Measurements from ENCODE around the gene CHD2.

Gene CHD2

DNA sequence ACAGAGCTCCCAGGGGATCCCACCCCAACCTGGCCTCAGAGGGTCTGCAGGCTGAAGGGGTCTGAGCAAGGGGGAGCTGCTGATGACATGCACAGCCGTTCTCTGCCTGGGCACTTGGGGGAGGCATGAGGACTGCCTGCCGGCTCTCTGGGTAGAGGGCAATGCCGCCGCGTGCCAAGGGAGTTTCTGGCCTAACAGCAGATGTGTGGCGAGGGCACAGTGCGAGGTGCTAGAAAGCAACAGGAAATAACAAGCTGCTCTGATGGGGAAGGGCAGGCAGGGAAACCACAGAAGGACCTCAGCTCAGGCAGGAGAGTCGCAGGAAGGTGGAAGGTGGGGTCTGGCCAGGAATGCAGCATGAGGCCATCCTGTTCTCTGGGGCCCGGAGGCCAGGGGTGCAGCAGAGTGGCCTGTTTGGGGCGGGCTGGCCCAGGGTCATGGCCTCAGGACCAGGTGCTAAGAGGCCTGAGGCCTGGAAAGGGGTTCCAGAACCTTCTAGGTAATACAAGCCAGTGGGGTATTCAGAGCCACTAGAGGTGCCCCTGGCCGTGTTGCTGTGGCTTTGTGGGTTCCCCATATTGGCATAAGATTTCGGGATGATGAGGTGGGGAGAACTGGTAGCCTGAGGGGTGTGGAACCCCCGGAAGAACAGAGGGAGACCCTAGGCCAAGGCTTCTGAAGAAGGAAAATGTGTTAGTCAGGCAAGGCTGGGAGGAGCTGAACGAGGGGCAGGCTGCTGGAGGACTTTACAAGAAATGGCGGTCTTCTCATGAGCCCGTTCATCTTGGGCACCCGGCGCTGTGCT lies 147.7 kb downstream of the CHD2 start:
- H3K4me1 ChIP-seq (ENCODE audit: control insufficient read depth, insufficient read depth, low read length), result no peaks in the 10 kb centered on the region
- no peak overlapping the region for H3K4me3 ChIP-seq (ENCODE audit: low read length)
- no CpG with 5 or more reads among the region's 18 CpGs for WGBS (ENCODE audit: insufficient coverage, insufficient read length)
- no peaks in the 10 kb centered on the region for H3K9me3 ChIP-seq (ENCODE audit: control insufficient read depth, insufficient read depth, low read length)
- H3K36me3 ChIP-seq (ENCODE audit: control insufficient read depth, insufficient read depth, low read length), result peaks cover 52% of the 10 kb centered on the region
- H3K27ac ChIP-seq (ENCODE audit: low read length), result no peak overlapping the region
- no peak for DNase-seq (ENCODE audit: low read depth, low spot score)
- H3K27me3 ChIP-seq (ENCODE audit: control insufficient read depth, insufficient read depth, low read length), result no peaks in the 10 kb centered on the region

DNA sequence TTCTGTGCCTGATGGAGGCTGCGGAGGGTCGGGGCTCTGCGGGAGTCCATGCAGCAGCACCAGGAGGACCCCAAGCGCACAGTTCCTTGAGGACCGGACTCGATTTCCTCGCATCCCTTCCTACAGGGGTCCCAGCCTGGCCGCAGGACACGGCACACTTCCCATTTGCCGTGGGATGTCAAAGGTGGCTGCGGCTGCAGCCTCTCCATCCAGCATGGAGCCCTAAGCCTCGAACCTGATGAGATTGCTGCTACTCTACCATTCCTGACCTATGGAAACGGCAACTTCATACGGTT lies 148.2 kb downstream of the CHD2 start:
- H3K36me3 ChIP-seq (ENCODE audit: control insufficient read depth, insufficient read depth, low read length), result peaks cover 54% of the 10 kb centered on the region
- no peak for DNase-seq (ENCODE audit: low read depth, low spot score)
- no peaks in the 10 kb centered on the region for H3K27me3 ChIP-seq (ENCODE audit: control insufficient read depth, insufficient read depth, low read length)
- no peaks in the 10 kb centered on the region for H3K4me1 ChIP-seq (ENCODE audit: control insufficient read depth, insufficient read depth, low read length)
- no peak overlapping the region for H3K4me3 ChIP-seq (ENCODE audit: low read length)
- WGBS (ENCODE audit: insufficient coverage, insufficient read length), result no CpG with 5 or more reads among the region's 14 CpGs
- H3K27ac ChIP-seq (ENCODE audit: low read length), result no peak overlapping the region
- H3K9me3 ChIP-seq (ENCODE audit: control insufficient read depth, insufficient read depth, low read length), result no peaks in the 10 kb centered on the region

DNA sequence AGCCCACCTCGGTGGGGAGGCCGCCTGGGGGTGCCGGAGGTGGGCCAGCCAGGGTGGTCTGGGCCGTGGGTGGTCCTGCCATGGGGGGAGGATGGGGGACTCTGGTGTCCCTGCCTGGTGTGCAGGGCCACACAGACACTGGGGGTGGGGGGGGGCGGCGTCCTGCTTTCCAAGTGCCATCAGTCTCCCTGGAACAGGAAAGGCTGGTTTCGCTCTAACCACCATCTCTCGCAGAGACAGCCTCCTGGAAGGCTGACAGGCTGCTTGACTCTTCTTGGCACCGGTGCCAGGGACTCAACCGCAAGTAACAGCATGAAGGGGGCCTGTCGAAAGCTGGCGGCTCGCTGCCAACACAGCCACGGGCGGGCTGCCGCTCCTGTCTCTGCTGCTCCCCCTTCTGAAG lies 148.6 kb downstream of the CHD2 start:
- no peak for DNase-seq (ENCODE audit: low read depth, low spot score)
- H3K4me3 ChIP-seq (ENCODE audit: low read length), result no peak overlapping the region
- H3K27ac ChIP-seq (ENCODE audit: low read length), result no peak overlapping the region
- WGBS (ENCODE audit: insufficient coverage, insufficient read length), result no CpG with 5 or more reads among the region's 16 CpGs
- no peaks in the 10 kb centered on the region for H3K9me3 ChIP-seq (ENCODE audit: control insufficient read depth, insufficient read depth, low read length)
- no peaks in the 10 kb centered on the region for H3K4me1 ChIP-seq (ENCODE audit: control insufficient read depth, insufficient read depth, low read length)
- H3K27me3 ChIP-seq (ENCODE audit: control insufficient read depth, insufficient read depth, low read length), result no peaks in the 10 kb centered on the region
- H3K36me3 ChIP-seq (ENCODE audit: control insufficient read depth, insufficient read depth, low read length), result peaks cover 54% of the 10 kb centered on the region

- H3K27ac ChIP-seq (ENCODE audit: low read length), result no peak overlapping the region
- H3K36me3 ChIP-seq (ENCODE audit: control insufficient read depth, insufficient read depth, low read length), result peaks cover 53% of the 10 kb centered on the region
- H3K9me3 ChIP-seq (ENCODE audit: control insufficient read depth, insufficient read depth, low read length), result no peaks in the 10 kb centered on the region
- no peak overlapping the region for H3K4me3 ChIP-seq (ENCODE audit: low read length)
- no CpG with 5 or more reads among the region's 8 CpGs for WGBS (ENCODE audit: insufficient coverage, insufficient read length)
- no peak for DNase-seq (ENCODE audit: low read depth, low spot score)
- no peaks in the 10 kb centered on the region for H3K27me3 ChIP-seq (ENCODE audit: control insufficient read depth, insufficient read depth, low read length)
- H3K4me1 ChIP-seq (ENCODE audit: control insufficient read depth, insufficient read depth, low read length), result no peaks in the 10 kb centered on the region
These were observed 149.1 kb downstream of the CHD2 start for GRCh38 chr15:93049233-93049632.

- Histone ChIP-seq H3K27me3 (ENCODE audit: control insufficient read depth, insufficient read depth, low read length) (no peaks in the 10 kb centered on the region), H3K9me3 (ENCODE audit: control insufficient read depth, insufficient read depth, low read length) (no peaks in the 10 kb centered on the region), H3K4me3 (ENCODE audit: low read length) (no peak overlapping the region), H3K4me1 (ENCODE audit: control insufficient read depth, insufficient read depth, low read length) (no peaks in the 10 kb centered on the region), H3K36me3 (ENCODE audit: control insufficient read depth, insufficient read depth, low read length) (peaks cover 51% of the 10 kb centered on the region), H3K27ac (ENCODE audit: low read length) (no peak overlapping the region)
- no CpG with 5 or more reads among the region's 15 CpGs for WGBS (ENCODE audit: insufficient coverage, insufficient read length)
- DNase-seq (ENCODE audit: low read depth, low spot score), result no peak
These were observed 149.9 kb downstream of the CHD2 start for GRCh38 chr15:93049914-93050578.

DNA sequence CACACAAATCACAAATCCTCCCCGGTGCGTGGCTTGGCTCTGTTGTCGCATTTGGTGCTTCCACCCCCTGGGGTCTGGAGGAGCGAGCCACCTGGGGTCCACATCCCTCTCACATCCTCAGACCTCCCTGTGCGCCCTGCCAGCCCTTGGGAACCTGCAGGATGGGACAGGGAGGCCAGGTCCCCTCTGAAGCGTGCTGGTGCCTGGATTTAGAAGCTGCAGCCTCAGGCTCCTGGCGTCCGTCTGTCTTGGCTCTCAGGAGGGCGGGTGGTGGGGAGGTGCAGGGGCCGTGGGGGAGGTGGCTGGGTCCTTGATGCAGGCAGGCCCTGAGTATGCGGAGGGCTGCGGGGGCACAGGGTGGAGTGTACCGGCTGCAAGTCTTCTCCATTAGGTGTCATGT lies 150.5 kb downstream of the CHD2 start:
- no CpG with 5 or more reads among the region's 13 CpGs for WGBS (ENCODE audit: insufficient coverage, insufficient read length)
- H3K36me3 ChIP-seq (ENCODE audit: control insufficient read depth, insufficient read depth, low read length), result peaks cover 46% of the 10 kb centered on the region

GRCh38 chr15:93051236-93052089 lies 151.3 kb downstream of the CHD2 start:
- Histone ChIP-seq H3K27me3 (ENCODE audit: control insufficient read depth, insufficient read depth, low read length) (no peaks in the 10 kb centered on the region), H3K27ac (ENCODE audit: low read length) (no peak overlapping the region), H3K4me3 (ENCODE audit: low read length) (no peak overlapping the region), H3K9me3 (ENCODE audit: control insufficient read depth, insufficient read depth, low read length) (no peaks in the 10 kb centered on the region), H3K36me3 (ENCODE audit: control insufficient read depth, insufficient read depth, low read length) (peaks cover 46% of the 10 kb centered on the region), H3K4me1 (ENCODE audit: control insufficient read depth, insufficient read depth, low read length) (peaks cover 1% of the 10 kb centered on the region; the same call in 1 of the 2 replicates)
- WGBS (ENCODE audit: insufficient coverage, insufficient read length), result no CpG with 5 or more reads among the region's 32 CpGs
- no peak for DNase-seq (ENCODE audit: low read depth, low spot score)

More for the DNA sequence above, 150.5 kb downstream of the CHD2 start:
- Histone ChIP-seq H3K27me3 (ENCODE audit: control insufficient read depth, insufficient read depth, low read length) (no peaks in the 10 kb centered on the region), H3K9me3 (ENCODE audit: control insufficient read depth, insufficient read depth, low read length) (no peaks in the 10 kb centered on the region), H3K27ac (ENCODE audit: low read length) (no peak overlapping the region), H3K4me3 (ENCODE audit: low read length) (no peak overlapping the region), H3K4me1 (ENCODE audit: control insufficient read depth, insufficient read depth, low read length) (no peaks in the 10 kb centered on the region)
- no peak for DNase-seq (ENCODE audit: low read depth, low spot score)

GRCh38 chr15:93052090-93052879 lies 152.2 kb downstream of the CHD2 start:
- H3K36me3 ChIP-seq (ENCODE audit: control insufficient read depth, insufficient read depth, low read length), result peaks cover 46% of the 10 kb centered on the region
- peaks cover 1% of the 10 kb centered on the region for H3K4me1 ChIP-seq (ENCODE audit: control insufficient read depth, insufficient read depth, low read length)
- no peak overlapping the region for H3K27ac ChIP-seq (ENCODE audit: low read length)
- no peak overlapping the region for H3K4me3 ChIP-seq (ENCODE audit: low read length)
- H3K27me3 ChIP-seq (ENCODE audit: control insufficient read depth, insufficient read depth, low read length), result no peaks in the 10 kb centered on the region
- DNase-seq (ENCODE audit: low read depth, low spot score), result no peak
- no peaks in the 10 kb centered on the region for H3K9me3 ChIP-seq (ENCODE audit: control insufficient read depth, insufficient read depth, low read length)
- WGBS (ENCODE audit: insufficient coverage, insufficient read length), result no CpG with 5 or more reads among the region's 39 CpGs

GRCh38 chr15:93055211-93055610 lies 155.1 kb downstream of the CHD2 start:
- H3K27me3 ChIP-seq (ENCODE audit: control insufficient read depth, insufficient read depth, low read length), result no peaks in the 10 kb centered on the region
- DNase-seq (ENCODE audit: low read depth, low spot score), result no peak
- no peak overlapping the region for H3K4me3 ChIP-seq (ENCODE audit: low read length)
- H3K9me3 ChIP-seq (ENCODE audit: control insufficient read depth, insufficient read depth, low read length), result no peaks in the 10 kb centered on the region
- WGBS (ENCODE audit: insufficient coverage, insufficient read length), result no CpG with 5 or more reads among the region's 11 CpGs
- no peak overlapping the region for H3K27ac ChIP-seq (ENCODE audit: low read length)
- peaks cover 28% of the 10 kb centered on the region for H3K36me3 ChIP-seq (ENCODE audit: control insufficient read depth, insufficient read depth, low read length)
- peaks cover 3% of the 10 kb centered on the region for H3K4me1 ChIP-seq (ENCODE audit: control insufficient read depth, insufficient read depth, low read length)

- H3K27ac ChIP-seq (ENCODE audit: low read length), result no peak overlapping the region
- H3K27me3 ChIP-seq (ENCODE audit: control insufficient read depth, insufficient read depth, low read length), result no peaks in the 10 kb centered on the region
- WGBS (ENCODE audit: insufficient coverage, insufficient read length), result no CpG with 5 or more reads among the region's 7 CpGs
- no peak overlapping the region for H3K4me3 ChIP-seq (ENCODE audit: low read length)
- no peak for DNase-seq (ENCODE audit: low read depth, low spot score)
- H3K4me1 ChIP-seq (ENCODE audit: control insufficient read depth, insufficient read depth, low read length), result peaks cover 6% of the 10 kb centered on the region
- peaks cover 15% of the 10 kb centered on the region for H3K36me3 ChIP-seq (ENCODE audit: control insufficient read depth, insufficient read depth, low read length)
- H3K9me3 ChIP-seq (ENCODE audit: control insufficient read depth, insufficient read depth, low read length), result no peaks in the 10 kb centered on the region
These were observed 156.7 kb downstream of the CHD2 start for GRCh38 chr15:93056836-93057235.
